Endothelial cell of umbilical vein (primary cell): ENCODE data around the gene NXN. TPM values are rescaled to one million over a fixed set of nuclear protein-coding genes. Genes with fewer than 3 reads are reported as not detected.

Experiments used
- BruUV-seq: library from RNA; stranded (reverse); fragments of 400-500 nt; replicated peaks from 2 replicates; lab custom pipeline; 2021; lab: Mats Ljungman, UMichigan
- CTCF ChIA-PET: fragments of 300-600, 350-600 bp; sonication (Branson Sonifier 250); formaldehyde crosslinking; loops from one replicate; lab custom pipeline; 2021; ENCODE audit warnings: antibody characterized with exemption, inconsistent platforms; lab: Charles Lee
- POLR2A ChIA-PET: fragments of 300-600, 350-600 bp; sonication (Branson Sonifier 250); formaldehyde crosslinking; loops from one replicate; lab custom pipeline; 2021; ENCODE audit warnings: antibody characterized with exemption, inconsistent platforms; lab: Charles Lee
- DNase-seq: peaks from one replicate; pipeline ENCODE4 v3.0.0-alpha.2; 2011; ENCODE audit warnings: low read depth, low spot score
- FAIRE-seq: peaks from 2 replicates; lab custom pipeline; 2011; peaks lifted over from hg19 to GRCh38; lab: Jason Lieb, UNC
- H2AFZ ChIP-seq: 2 replicates; pipeline ENCODE4 v1.6.0; 2012; ENCODE audit warnings: low read depth, low read length, control low read depth, inconsistent platforms
- H3K27ac ChIP-seq: 2 replicates; pipeline ENCODE4 v1.5.1; 2011; ENCODE audit warnings: low read depth, mild to moderate bottlenecking, control low read depth, low read length, moderate library complexity; ENCODE audit not compliant: insufficient read depth
- H3K27me3 ChIP-seq, 2 experiments: 2 replicates each; pipeline versions ENCODE4 v1.6.0 to v1.6.1; 2011; ENCODE audit warnings: low read length in 2 of 2, mixed read lengths in 1 of 2; ENCODE audit not compliant: control insufficient read depth in 2 of 2, insufficient read depth in 2 of 2
- H3K36me3 ChIP-seq, 2 experiments: 2 replicates in 1 of 2; 3 replicates in 1 of 2; pipeline ENCODE4 v1.5.1; 2011; ENCODE audit warnings: low read length in 2 of 2, mild to moderate bottlenecking in 1 of 2, moderate library complexity in 1 of 2; ENCODE audit not compliant: control insufficient read depth in 2 of 2, insufficient read depth in 2 of 2; ENCODE audit errors: extremely low read depth in 1 of 2
- H3K4me1 ChIP-seq: 3 replicates; pipeline ENCODE4 v1.5.1; 2011; ENCODE audit warnings: mild to moderate bottlenecking, low read length; ENCODE audit not compliant: control insufficient read depth, insufficient read depth; ENCODE audit errors: extremely low read depth
- H3K4me2 ChIP-seq: 2 replicates; pipeline ENCODE4 v1.6.1; 2011; ENCODE audit warnings: low read length, control low read depth, mixed read lengths; ENCODE audit not compliant: insufficient read depth
- H3K4me3 ChIP-seq, 3 experiments: fragments of 200-600 bp in 1 of 3; sonication (generic), shearing (Covaris generic) in 1 of 3; replicated peaks in 1 of 3; 2 replicates each; pipeline ENCODE4 v1.5.1; 2011 to 2016; ENCODE audit warnings: control low read depth in 3 of 3, low read length in 3 of 3, mild to moderate bottlenecking in 2 of 3, inconsistent platforms in 1 of 3, low read depth in 1 of 3, moderate library complexity in 1 of 3; ENCODE audit not compliant: insufficient read depth in 1 of 3
- H3K79me2 ChIP-seq: 2 replicates; pipeline ENCODE4 v1.6.0; 2012; ENCODE audit warnings: low read length, inconsistent platforms; ENCODE audit not compliant: control insufficient read depth, insufficient read depth
- H3K9ac ChIP-seq: replicated peaks from 2 replicates; pipeline ENCODE3; 2011; ENCODE audit warnings: low read length, control low read depth; ENCODE audit not compliant: insufficient read depth; ENCODE audit errors: extremely low read depth
- H3K9me1 ChIP-seq: replicated peaks from 3 replicates; pipeline ENCODE4 v1.6.0; 2011; ENCODE audit warnings: mild to moderate bottlenecking, low read length; ENCODE audit not compliant: control insufficient read depth, insufficient read depth; ENCODE audit errors: extremely low read depth
- H3K9me3 ChIP-seq: replicated peaks from 2 replicates; pipeline ENCODE4 v1.5.1; 2012; ENCODE audit warnings: low read length, inconsistent platforms; ENCODE audit not compliant: control insufficient read depth, insufficient read depth
- H4K20me1 ChIP-seq: replicated peaks from 2 replicates; pipeline ENCODE3; 2011; ENCODE audit warnings: mild to moderate bottlenecking, low read length; ENCODE audit not compliant: control insufficient read depth, insufficient read depth; ENCODE audit errors: extremely low read depth
- EZH2 ChIP-seq: IDR thresholded peaks from 2 replicates; pipeline ENCODE4 v1.6.1; 2012; ENCODE audit warnings: borderline replicate concordance, low read depth, mild to moderate bottlenecking, moderate library complexity, low read length, inconsistent platforms; ENCODE audit not compliant: severe bottlenecking
- FOS ChIP-seq: IDR thresholded peaks from 2 replicates; pipeline ENCODE4 v1.6.1; 2011; ENCODE audit warnings: mild to moderate bottlenecking, low read length, moderate library complexity, borderline replicate concordance; ENCODE audit not compliant: insufficient read depth
- GATA2 ChIP-seq: IDR thresholded peaks from 2 replicates; pipeline ENCODE4 v1.7.0; 2011; ENCODE audit warnings: low read depth, mild to moderate bottlenecking, moderate library complexity, mixed read lengths, low read length; ENCODE audit not compliant: insufficient read length, insufficient read depth
- JUN ChIP-seq: IDR thresholded peaks from 2 replicates; pipeline ENCODE4 v1.6.1; 2011; ENCODE audit warnings: borderline replicate concordance, low read depth; ENCODE audit not compliant: insufficient read length, insufficient read depth
- MYC ChIP-seq: IDR thresholded peaks from one replicate; pipeline ENCODE4 v1.6.1; 2011; ENCODE audit warnings: mild to moderate bottlenecking, low read depth, low read length
- POLR2A ChIP-seq: IDR thresholded peaks from 2 replicates; pipeline ENCODE4 v1.6.1; 2012; ENCODE audit warnings: low read depth, mild to moderate bottlenecking, control low read depth, low read length
- POLR2AphosphoS5 ChIP-seq: IDR thresholded peaks from 2 replicates; pipeline ENCODE4 v1.6.1; 2012; ENCODE audit warnings: low read depth, mild to moderate bottlenecking, control low read depth, low read length, moderate library complexity; ENCODE audit not compliant: insufficient read depth
- dilution Hi-C: fragments of 300-500 bp; cut with MboI; formaldehyde crosslinking; loops from one replicate; pipeline ENCODE4 v1.15.0; 2019; ENCODE audit warnings: low sequenced_read_pairs; ENCODE audit not compliant: extremely low pct_ligation_motif_present
- intact Hi-C: fragments of 100-400 bp; cut with micrococcal nuclease; formaldehyde crosslinking; loops from one replicate; pipeline ENCODE4 v1.10.0; 2022
- polyA plus RNA-seq, 4 experiments: library from polyadenylated mRNA; depleted of rRNA in 3 of 4; stranded (reverse) in 3 of 4; unstranded in 1 of 4; fragments of >200 nt; gene quantifications; 2 replicates each; pipeline versions ENCODE4 v1.2.1 to v1.2.3, GENCODE V29; 2011 to 2012; ENCODE audit warnings: missing spikeins in 1 of 4
- total RNA-seq: library from RNA; stranded (reverse); gene quantifications from 2 replicates; pipeline ENCODE4 v1.2.3, GENCODE V29; 2021
- TF ChIP-seq, protein P1 (sequence below), 2 donors: IDR thresholded peaks; 1 replicate in 1 of 2; 2 replicates in 1 of 2; pipeline ENCODE4 v1.5.1; 2011; ENCODE audit warnings: low read length in 2 of 2, mild to moderate bottlenecking in 2 of 2, moderate library complexity in 2 of 2, control low read depth in 1 of 2, inconsistent platforms in 1 of 2, low read depth in 1 of 2; ENCODE audit not compliant: insufficient read depth in 1 of 2; ENCODE audit errors: extremely low read depth in 1 of 2
- TF ChIP-seq, protein P2 (sequence below): IDR thresholded peaks from 2 replicates; pipeline ENCODE4 v1.6.1; 2011; ENCODE audit not compliant: insufficient read depth, insufficient read length

NXN gene
- total and polyA plus RNA-seq, 2 donors (not counting 3 experiments of a cell fraction or from before 2014, with no cell fraction given), result 69.5 to 77.3 TPM

DNA sequence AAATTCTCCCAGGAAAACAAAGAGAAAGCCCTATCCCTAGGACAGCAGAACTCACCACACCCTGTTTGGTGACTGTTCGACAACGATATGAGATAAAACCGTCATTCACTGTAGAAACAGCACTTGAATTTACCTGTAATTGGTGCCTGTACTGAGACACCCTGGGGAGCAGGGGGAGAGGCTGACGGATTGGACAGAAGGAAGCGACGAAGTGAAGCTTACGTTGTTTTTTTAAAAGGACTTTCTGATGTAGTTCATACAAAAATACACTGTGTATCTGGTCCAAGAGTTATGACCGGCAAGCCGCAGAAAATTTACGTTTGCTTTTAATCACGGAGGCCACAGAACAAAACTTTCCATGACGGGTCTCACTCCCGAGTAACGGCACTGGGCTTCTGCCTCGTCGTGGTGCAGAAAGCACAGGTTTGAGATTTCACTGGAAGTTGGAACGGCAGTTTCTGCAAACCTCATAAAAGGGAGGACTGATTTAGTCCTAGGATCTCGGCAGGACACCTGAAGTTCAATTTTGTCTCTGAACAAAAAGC is 9.7 kb downstream of the NXN start:
- no peaks in the 10 kb centered on the region for H3K9me1 ChIP-seq
- dilution Hi-C loops (no loop called here), intact Hi-C loops (no loop called here)
- FAIRE-seq (no peak), DNase-seq (no peak)
- no peak overlapping the region for H3K9ac ChIP-seq
- H3K9me3 ChIP-seq, result no peaks in the 10 kb centered on the region
- no peak overlapping the region for H3K4me2 ChIP-seq
- H3K4me3 ChIP-seq, result no peak overlapping the region
- no peak overlapping the region for H3K27ac ChIP-seq
- no peaks in the 10 kb centered on the region for H3K36me3 ChIP-seq
- TF ChIP-seq GATA2, result no peak
- TF ChIP-seq EZH2, result no peak
- TF ChIP-seq, protein P1, sequence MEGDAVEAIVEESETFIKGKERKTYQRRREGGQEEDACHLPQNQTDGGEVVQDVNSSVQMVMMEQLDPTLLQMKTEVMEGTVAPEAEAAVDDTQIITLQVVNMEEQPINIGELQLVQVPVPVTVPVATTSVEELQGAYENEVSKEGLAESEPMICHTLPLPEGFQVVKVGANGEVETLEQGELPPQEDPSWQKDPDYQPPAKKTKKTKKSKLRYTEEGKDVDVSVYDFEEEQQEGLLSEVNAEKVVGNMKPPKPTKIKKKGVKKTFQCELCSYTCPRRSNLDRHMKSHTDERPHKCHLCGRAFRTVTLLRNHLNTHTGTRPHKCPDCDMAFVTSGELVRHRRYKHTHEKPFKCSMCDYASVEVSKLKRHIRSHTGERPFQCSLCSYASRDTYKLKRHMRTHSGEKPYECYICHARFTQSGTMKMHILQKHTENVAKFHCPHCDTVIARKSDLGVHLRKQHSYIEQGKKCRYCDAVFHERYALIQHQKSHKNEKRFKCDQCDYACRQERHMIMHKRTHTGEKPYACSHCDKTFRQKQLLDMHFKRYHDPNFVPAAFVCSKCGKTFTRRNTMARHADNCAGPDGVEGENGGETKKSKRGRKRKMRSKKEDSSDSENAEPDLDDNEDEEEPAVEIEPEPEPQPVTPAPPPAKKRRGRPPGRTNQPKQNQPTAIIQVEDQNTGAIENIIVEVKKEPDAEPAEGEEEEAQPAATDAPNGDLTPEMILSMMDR (IDR thresholded peaks at IDR 0.05; ENCODE audit: extremely low read depth in 1 of 2, insufficient read depth in 1 of 2, low read depth in 1 of 2, low read length in 2 of 2), result no peak
- TF ChIP-seq FOS, result no peak
- TF ChIP-seq, protein P2, sequence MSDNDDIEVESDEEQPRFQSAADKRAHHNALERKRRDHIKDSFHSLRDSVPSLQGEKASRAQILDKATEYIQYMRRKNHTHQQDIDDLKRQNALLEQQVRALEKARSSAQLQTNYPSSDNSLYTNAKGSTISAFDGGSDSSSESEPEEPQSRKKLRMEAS, result no peak
- no peak for TF ChIP-seq POLR2A
- TF ChIP-seq POLR2AphosphoS5, result no peak
- no peak for TF ChIP-seq MYC
- no peak for TF ChIP-seq JUN
- peaks cover 2% of the 10 kb centered on the region for H3K4me1 ChIP-seq
- BruUV-seq, result no TSS peak
- ChIA-PET CTCF (interaction anchor here (2.2 kb wide), 1 partner anchor 91 kb away, joined by 8 read pairs; no protein-coding TSS in a partner anchor), POLR2A (interaction anchor here (0.7 kb wide), 2 partner anchors 89 to 173 kb away, joined by 4 read pairs; no protein-coding TSS in a partner anchor)
- H3K79me2 ChIP-seq, result peaks cover 12% of the 10 kb centered on the region
- H4K20me1 ChIP-seq, result no peaks in the 10 kb centered on the region
- H3K27me3 ChIP-seq, result no peaks in the 10 kb centered on the region
- H2AFZ ChIP-seq, result no peak overlapping the region
